Astrocyte (in vitro differentiated cells and primary cell): ENCODE data around the gene SSBP2. TPM values are rescaled to one million over a fixed set of nuclear protein-coding genes. Genes with fewer than 3 reads are reported as not detected.

Experiments used
- DNase-seq: peaks from one replicate; pipeline ENCODE4 v3.0.0-alpha.2; 2010; ENCODE audit warnings: low read depth
- FAIRE-seq: peaks from 2 replicates; lab custom pipeline; 2011; peaks lifted over from hg19 to GRCh38; lab: Jason Lieb, UNC
- H2AFZ ChIP-seq: 2 replicates; pipeline ENCODE4 v1.6.0; 2012; ENCODE audit warnings: low read depth, low read length, inconsistent platforms
- H3K27ac ChIP-seq: 2 replicates; pipeline ENCODE4 v1.5.1; 2011; ENCODE audit warnings: low read depth, low read length, inconsistent platforms
- H3K27me3 ChIP-seq: 2 replicates; pipeline ENCODE4 v1.6.0; 2011; ENCODE audit warnings: low read length, inconsistent platforms; ENCODE audit not compliant: insufficient read depth
- H3K36me3 ChIP-seq: 2 replicates; pipeline ENCODE4 v1.5.1; 2011; ENCODE audit warnings: low read length, inconsistent platforms; ENCODE audit not compliant: insufficient read depth
- H3K4me1 ChIP-seq: 2 replicates; pipeline ENCODE4 v1.5.1; 2011; ENCODE audit warnings: low read length, inconsistent platforms; ENCODE audit not compliant: insufficient read depth
- H3K4me2 ChIP-seq: 2 replicates; pipeline ENCODE4 v1.6.0; 2012; ENCODE audit warnings: low read length, inconsistent platforms
- H3K4me3 ChIP-seq: 2 replicates; pipeline ENCODE4 v1.5.1; 2011; ENCODE audit warnings: low read depth, mild to moderate bottlenecking, low read length, inconsistent platforms; ENCODE audit not compliant: insufficient read depth
- H3K79me2 ChIP-seq: 2 replicates; pipeline ENCODE4 v1.6.0; 2012; ENCODE audit warnings: mild to moderate bottlenecking, low read length, inconsistent platforms; ENCODE audit not compliant: insufficient read depth
- H3K9ac ChIP-seq: 2 replicates; pipeline ENCODE4 v1.6.0; 2012; ENCODE audit warnings: mild to moderate bottlenecking, low read length, inconsistent platforms
- H3K9me3 ChIP-seq: 2 replicates; pipeline ENCODE4 v1.5.1; 2012; ENCODE audit warnings: low read depth, mild to moderate bottlenecking, low read length, inconsistent platforms; ENCODE audit not compliant: insufficient read depth
- H4K20me1 ChIP-seq: 2 replicates; pipeline ENCODE4 v1.6.0; 2012; ENCODE audit warnings: low read length, inconsistent platforms; ENCODE audit not compliant: insufficient read depth
- H3K27ac Mint-ChIP-seq: one replicate; pipeline ENCODE4 v1.8.0; 2021; ENCODE audit warnings: mild to moderate bottlenecking, mixed read lengths; ENCODE audit not compliant: unreplicated experiment
- H3K27me3 Mint-ChIP-seq: one replicate; pipeline ENCODE4 v1.8.0; 2021; ENCODE audit warnings: low read depth, mixed read lengths; ENCODE audit not compliant: unreplicated experiment
- H3K36me3 Mint-ChIP-seq: one replicate; pipeline ENCODE4 v1.8.0; 2021; ENCODE audit warnings: low read depth, mixed read lengths; ENCODE audit not compliant: unreplicated experiment
- H3K4me1 Mint-ChIP-seq: one replicate; pipeline ENCODE4 v1.8.0; 2021; ENCODE audit warnings: low read depth, mixed read lengths; ENCODE audit not compliant: unreplicated experiment
- H3K4me3 Mint-ChIP-seq: one replicate; pipeline ENCODE4 v1.8.0; 2021; ENCODE audit warnings: mild to moderate bottlenecking, moderate library complexity, mixed read lengths; ENCODE audit not compliant: unreplicated experiment
- H3K9me3 Mint-ChIP-seq: one replicate; pipeline ENCODE4 v1.8.0; 2021; ENCODE audit warnings: mild to moderate bottlenecking, mixed read lengths; ENCODE audit not compliant: unreplicated experiment
- EZH2 ChIP-seq: IDR thresholded peaks from 2 replicates; pipeline ENCODE4 v1.6.1; 2012; ENCODE audit warnings: mild to moderate bottlenecking, low read length, inconsistent platforms; ENCODE audit not compliant: insufficient read depth
- total RNA-seq: library from RNA; stranded (reverse); gene quantifications from 2 replicates; pipeline ENCODE4 v1.2.1, GENCODE V29; 2021
- TF ChIP-seq, protein P1 (sequence below): IDR thresholded peaks from 2 replicates; pipeline ENCODE4 v1.5.1; 2011; ENCODE audit warnings: low read depth, mild to moderate bottlenecking, inconsistent platforms, low read length, moderate library complexity; ENCODE audit not compliant: insufficient read depth

SSBP2 gene
- total RNA-seq, 1 donor from 2014 or later: 59.8 TPM

DNA sequence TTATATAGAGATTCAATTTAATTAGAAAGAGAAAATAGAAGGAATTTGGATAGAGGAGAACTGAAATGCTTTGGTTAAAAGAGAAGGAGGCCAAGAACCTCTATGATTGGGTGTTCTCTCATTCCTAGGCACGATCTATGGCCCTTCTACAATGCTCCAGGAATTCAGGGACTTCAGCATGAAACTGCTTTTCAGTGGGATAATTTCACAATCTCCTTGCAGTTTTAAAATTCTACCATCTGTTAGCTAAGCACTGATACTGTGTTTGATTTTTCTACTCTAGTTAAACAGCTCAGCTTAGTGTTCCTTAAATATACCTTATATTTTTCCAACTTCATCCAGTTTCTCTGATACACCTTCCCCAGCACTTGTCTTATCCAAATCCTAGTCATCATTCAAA is 141.9 kb downstream of the SSBP2 start:
- no peaks in the 10 kb centered on the region for H4K20me1 ChIP-seq
- Mint-ChIP-seq H3K36me3 (peaks cover 6% of the 10 kb centered on the region), H3K27ac (no peak overlapping the region), H3K9me3 (no peaks in the 10 kb centered on the region), H3K4me3 (no peak overlapping the region), H3K27me3 (no peaks in the 10 kb centered on the region), H3K4me1 (peaks cover 9% of the 10 kb centered on the region)
- no peak overlapping the region for H3K4me3 ChIP-seq
- no peak overlapping the region for H3K27ac ChIP-seq
- no peak overlapping the region for H2AFZ ChIP-seq
- H3K9me3 ChIP-seq: peaks cover 7% of the 10 kb centered on the region
- H3K79me2 ChIP-seq: no peaks in the 10 kb centered on the region
- H3K4me2 ChIP-seq: no peak overlapping the region
- no peaks in the 10 kb centered on the region for H3K4me1 ChIP-seq
- H3K36me3 ChIP-seq: no peaks in the 10 kb centered on the region
- DNase-seq (no peak), FAIRE-seq (no peak)
- no peaks in the 10 kb centered on the region for H3K27me3 ChIP-seq
- TF ChIP-seq, protein P1, sequence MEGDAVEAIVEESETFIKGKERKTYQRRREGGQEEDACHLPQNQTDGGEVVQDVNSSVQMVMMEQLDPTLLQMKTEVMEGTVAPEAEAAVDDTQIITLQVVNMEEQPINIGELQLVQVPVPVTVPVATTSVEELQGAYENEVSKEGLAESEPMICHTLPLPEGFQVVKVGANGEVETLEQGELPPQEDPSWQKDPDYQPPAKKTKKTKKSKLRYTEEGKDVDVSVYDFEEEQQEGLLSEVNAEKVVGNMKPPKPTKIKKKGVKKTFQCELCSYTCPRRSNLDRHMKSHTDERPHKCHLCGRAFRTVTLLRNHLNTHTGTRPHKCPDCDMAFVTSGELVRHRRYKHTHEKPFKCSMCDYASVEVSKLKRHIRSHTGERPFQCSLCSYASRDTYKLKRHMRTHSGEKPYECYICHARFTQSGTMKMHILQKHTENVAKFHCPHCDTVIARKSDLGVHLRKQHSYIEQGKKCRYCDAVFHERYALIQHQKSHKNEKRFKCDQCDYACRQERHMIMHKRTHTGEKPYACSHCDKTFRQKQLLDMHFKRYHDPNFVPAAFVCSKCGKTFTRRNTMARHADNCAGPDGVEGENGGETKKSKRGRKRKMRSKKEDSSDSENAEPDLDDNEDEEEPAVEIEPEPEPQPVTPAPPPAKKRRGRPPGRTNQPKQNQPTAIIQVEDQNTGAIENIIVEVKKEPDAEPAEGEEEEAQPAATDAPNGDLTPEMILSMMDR: no peak
- no peak for TF ChIP-seq EZH2
- no peak overlapping the region for H3K9ac ChIP-seq

DNA sequence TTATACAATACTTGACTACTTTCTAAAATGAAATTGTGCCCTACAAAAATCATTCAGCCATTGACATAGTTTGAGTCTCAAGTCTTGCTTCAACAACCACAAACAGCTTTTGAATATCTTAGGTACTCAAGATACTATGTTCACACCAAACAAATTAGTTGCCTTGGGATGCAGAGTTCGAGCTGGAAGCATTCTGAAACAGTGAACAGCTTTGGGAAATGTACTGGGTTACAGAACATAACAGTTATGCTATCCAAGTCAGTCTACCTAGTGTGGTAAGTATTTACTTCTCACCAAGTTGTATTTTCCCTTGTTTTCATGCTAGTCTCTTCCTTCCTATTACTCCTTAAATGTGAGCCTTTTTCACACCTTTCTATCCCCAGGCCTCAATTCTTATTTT is 143.2 kb downstream of the SSBP2 start:
- Histone ChIP-seq H3K4me1 (no peaks in the 10 kb centered on the region), H4K20me1 (no peaks in the 10 kb centered on the region), H3K9me3 (peaks cover 7% of the 10 kb centered on the region), H3K36me3 (no peaks in the 10 kb centered on the region), H3K9ac (no peak overlapping the region), H3K4me3 (no peak overlapping the region), H3K79me2 (no peaks in the 10 kb centered on the region), H3K27ac (no peak overlapping the region), H2AFZ (no peak overlapping the region), H3K4me2 (no peak overlapping the region), H3K27me3 (no peaks in the 10 kb centered on the region)
- no peak overlapping the region for H3K4me3 Mint-ChIP-seq
- no peak for TF ChIP-seq EZH2
- TF ChIP-seq, protein P1: no peak
- H3K27ac Mint-ChIP-seq: no peak overlapping the region
- FAIRE-seq: no peak
- H3K4me1 Mint-ChIP-seq: peaks cover 9% of the 10 kb centered on the region
- H3K9me3 Mint-ChIP-seq: no peaks in the 10 kb centered on the region
- no peak for DNase-seq
- peaks cover 6% of the 10 kb centered on the region for H3K36me3 Mint-ChIP-seq
- no peaks in the 10 kb centered on the region for H3K27me3 Mint-ChIP-seq

GRCh38 chr5:81606150-81606549 is 144.7 kb downstream of the SSBP2 start:
- no peaks in the 10 kb centered on the region for H3K36me3 ChIP-seq
- no peak overlapping the region for H3K4me2 ChIP-seq
- H3K9me3 ChIP-seq: peaks cover 7% of the 10 kb centered on the region
- H3K27ac ChIP-seq: no peak overlapping the region
- no peaks in the 10 kb centered on the region for H3K79me2 ChIP-seq
- DNase-seq (no peak), FAIRE-seq (no peak)
- no peak overlapping the region for H3K9ac ChIP-seq
- H3K27me3 ChIP-seq: no peaks in the 10 kb centered on the region
- no peak overlapping the region for H3K4me3 Mint-ChIP-seq
- no peak overlapping the region for H3K27ac Mint-ChIP-seq
- H3K4me1 Mint-ChIP-seq: peaks cover 15% of the 10 kb centered on the region
- H3K27me3 Mint-ChIP-seq: no peaks in the 10 kb centered on the region
- no peak for TF ChIP-seq EZH2
- TF ChIP-seq, protein P1: no peak
- H3K4me1 ChIP-seq: no peaks in the 10 kb centered on the region
- no peak overlapping the region for H3K4me3 ChIP-seq
- H3K36me3 Mint-ChIP-seq: peaks cover 6% of the 10 kb centered on the region
- H2AFZ ChIP-seq: no peak overlapping the region
- H3K9me3 Mint-ChIP-seq: no peaks in the 10 kb centered on the region
- H4K20me1 ChIP-seq: no peaks in the 10 kb centered on the region
